ENCODE results near the gene SLC39A11.

Gene SLC39A11

GRCh38 chr17:73018599-73018998 lies 73.9 kb downstream of the SLC39A11 start:
- DNase-seq, result no peak
- Histone ChIP-seq H4K8ac (ENCODE audit: low read depth, low read length) (no peak overlapping the region), H2AFZ (ENCODE audit: insufficient read depth, low read length, poor library complexity) (no peak overlapping the region), H2BK5ac (ENCODE audit: low read depth, low read length, poor library complexity) (no peak overlapping the region), H2BK12ac (ENCODE audit: low read length) (no peak overlapping the region), H3K14ac (ENCODE audit: low read length) (no peak overlapping the region), H3K18ac (ENCODE audit: low read length) (no peak overlapping the region), H3K79me1 (ENCODE audit: low read length) (no peaks in the 10 kb centered on the region), H2AK5ac (ENCODE audit: low read length) (no peak overlapping the region), H3K9ac (ENCODE audit: low read length) (no peak overlapping the region), H3K9me3 (ENCODE audit: insufficient read depth, low read depth, low read length) (peaks cover 3% of the 10 kb centered on the region), H4K91ac (ENCODE audit: low read depth, low read length) (no peak overlapping the region), H3K23ac (ENCODE audit: low read length) (no peak overlapping the region), H4K12ac (ENCODE audit: low read depth, low read length) (no peak overlapping the region), H3K36me3 (ENCODE audit: control insufficient read depth in 1 of 2, insufficient read depth in 2 of 2, low read length in 2 of 2) (no peaks in the 10 kb centered on the region), H3K79me2 (ENCODE audit: control insufficient read depth, insufficient read depth, low read length, poor library complexity) (no peaks in the 10 kb centered on the region), H3K4me3 (ENCODE audit: low read depth, low read length) (no peak overlapping the region), H3K27ac (ENCODE audit: low read depth, low read length) (no peak overlapping the region), H3K27me3 (ENCODE audit: insufficient read depth, low read length) (no peaks in the 10 kb centered on the region), H2BK120ac (ENCODE audit: insufficient read depth, low read length, poor library complexity) (no peak overlapping the region), H3K4me2 (ENCODE audit: low read length) (no peak overlapping the region), H3K4me1 (ENCODE audit: control insufficient read depth in 1 of 2, insufficient read depth in 2 of 2, low read length in 2 of 2) (peaks cover 2 to 3% of the 10 kb centered on the region in 2 experiments), H3K4ac (ENCODE audit: low read depth, low read length) (no peak overlapping the region)

- no peak overlapping the region for H3K18ac ChIP-seq (ENCODE audit: low read length)
- H2BK12ac ChIP-seq (ENCODE audit: low read length), result no peak overlapping the region
- H4K91ac ChIP-seq (ENCODE audit: low read depth, low read length), result no peak overlapping the region
- no peak overlapping the region for H2BK120ac ChIP-seq (ENCODE audit: insufficient read depth, low read length, poor library complexity)
- no peaks in the 10 kb centered on the region for H3K36me3 ChIP-seq (ENCODE audit: control insufficient read depth in 1 of 2, insufficient read depth in 2 of 2, low read length in 2 of 2)
- no peak overlapping the region for H2AK5ac ChIP-seq (ENCODE audit: low read length)
- no peaks in the 10 kb centered on the region for H3K79me2 ChIP-seq (ENCODE audit: control insufficient read depth, insufficient read depth, low read length, poor library complexity)
- H3K4me3 ChIP-seq (ENCODE audit: low read depth, low read length), result no peak overlapping the region
- H3K27ac ChIP-seq (ENCODE audit: low read depth, low read length), result peak overlapping the region; percentile 54
- no peak overlapping the region for H3K9ac ChIP-seq (ENCODE audit: low read length)
- H3K14ac ChIP-seq (ENCODE audit: low read length), result no peak overlapping the region
- no peak overlapping the region for H3K4me2 ChIP-seq (ENCODE audit: low read length)
- H3K79me1 ChIP-seq (ENCODE audit: low read length), result no peaks in the 10 kb centered on the region
- peak; percentile 26 to 86 for DNase-seq
- no peak overlapping the region for H4K12ac ChIP-seq (ENCODE audit: low read depth, low read length)
- no peaks in the 10 kb centered on the region for H3K27me3 ChIP-seq (ENCODE audit: insufficient read depth, low read length)
- no peak overlapping the region for H2BK5ac ChIP-seq (ENCODE audit: low read depth, low read length, poor library complexity)
- no CpG with 5 or more reads among the region's 3 CpGs for WGBS (ENCODE audit: extremely low coverage, insufficient coverage, insufficient read length)
- H4K8ac ChIP-seq (ENCODE audit: low read depth, low read length), result no peak overlapping the region
- no peak overlapping the region for H2AFZ ChIP-seq (ENCODE audit: insufficient read depth, low read length, poor library complexity)
- no peak overlapping the region for H3K4ac ChIP-seq (ENCODE audit: low read depth, low read length)
- peaks cover 2 to 3% of the 10 kb centered on the region in 2 experiments for H3K4me1 ChIP-seq (ENCODE audit: control insufficient read depth in 1 of 2, insufficient read depth in 2 of 2, low read length in 2 of 2)
- H3K9me3 ChIP-seq (ENCODE audit: insufficient read depth, low read depth, low read length), result peaks cover 1% of the 10 kb centered on the region
- H3K23ac ChIP-seq (ENCODE audit: low read length), result no peak overlapping the region
Measured at GRCh38 chr17:73017658-73018057, 74.8 kb downstream of the SLC39A11 start.

DNA sequence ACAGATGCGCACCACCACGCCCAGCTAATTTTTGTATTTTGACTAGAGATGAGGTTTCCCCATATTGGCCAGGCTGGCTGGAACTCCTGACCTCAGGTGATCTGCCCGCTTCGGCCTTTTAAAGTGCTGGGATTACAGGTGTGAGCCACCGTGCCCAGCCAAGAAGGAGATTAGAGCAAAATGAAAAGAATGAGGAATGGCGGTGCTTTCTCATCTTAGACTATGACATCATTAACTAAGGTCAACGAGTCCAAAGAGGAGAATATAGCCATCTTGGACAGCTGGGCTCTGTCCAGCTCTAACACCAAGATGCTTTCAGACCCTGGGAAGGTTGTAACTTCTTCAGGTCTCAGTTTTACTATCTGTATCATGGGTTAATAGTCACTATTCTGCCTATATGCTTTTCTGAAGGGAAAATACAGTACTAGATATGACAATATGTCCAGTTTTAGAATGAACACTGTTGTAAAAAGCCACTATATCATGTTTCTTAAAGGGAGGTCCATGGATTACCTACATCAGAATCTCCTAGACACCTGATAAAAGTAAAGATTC lies 76.7 kb downstream of the SLC39A11 start:
- H3K79me2 ChIP-seq (ENCODE audit: control insufficient read depth, insufficient read depth, low read length, poor library complexity), result no peaks in the 10 kb centered on the region
- H4K8ac ChIP-seq (ENCODE audit: low read depth, low read length), result no peak overlapping the region
- no peak overlapping the region for H3K4me2 ChIP-seq (ENCODE audit: low read length)
- H3K27me3 ChIP-seq (ENCODE audit: insufficient read depth, low read length), result no peaks in the 10 kb centered on the region
- no peak overlapping the region for H2BK12ac ChIP-seq (ENCODE audit: low read length)
- H2BK5ac ChIP-seq (ENCODE audit: low read depth, low read length, poor library complexity), result no peak overlapping the region
- no peak overlapping the region for H3K27ac ChIP-seq (ENCODE audit: low read depth, low read length)
- no peaks in the 10 kb centered on the region for H3K36me3 ChIP-seq (ENCODE audit: control insufficient read depth in 1 of 2, insufficient read depth in 2 of 2, low read length in 2 of 2)
- H2AK5ac ChIP-seq (ENCODE audit: low read length), result no peak overlapping the region
- no peak overlapping the region for H2AFZ ChIP-seq (ENCODE audit: insufficient read depth, low read length, poor library complexity)
- H3K14ac ChIP-seq (ENCODE audit: low read length), result no peak overlapping the region
- H4K91ac ChIP-seq (ENCODE audit: low read depth, low read length), result no peak overlapping the region
- WGBS (ENCODE audit: extremely low coverage, insufficient coverage, insufficient read length), result no CpG with 5 or more reads among the region's 7 CpGs
- no peak overlapping the region for H3K4ac ChIP-seq (ENCODE audit: low read depth, low read length)
- no peaks in the 10 kb centered on the region for H3K79me1 ChIP-seq (ENCODE audit: low read length)
- H3K9ac ChIP-seq (ENCODE audit: low read length), result no peak overlapping the region
- no peak overlapping the region for H3K18ac ChIP-seq (ENCODE audit: low read length)
- no peak overlapping the region for H2BK120ac ChIP-seq (ENCODE audit: insufficient read depth, low read length, poor library complexity)
- peak; percentile 45 to 82 for DNase-seq
- H3K4me3 ChIP-seq (ENCODE audit: low read depth, low read length), result no peak overlapping the region
- peaks cover 2 to 7% of the 10 kb centered on the region in 2 experiments for H3K4me1 ChIP-seq (ENCODE audit: control insufficient read depth in 1 of 2, insufficient read depth in 2 of 2, low read length in 2 of 2)
- H3K23ac ChIP-seq (ENCODE audit: low read length), result no peak overlapping the region
- H3K9me3 ChIP-seq (ENCODE audit: insufficient read depth, low read depth, low read length), result no peaks in the 10 kb centered on the region
- H4K12ac ChIP-seq (ENCODE audit: low read depth, low read length), result no peak overlapping the region

GRCh38 chr17:73013816-73014663 lies 78.4 kb downstream of the SLC39A11 start:
- peaks cover 2 to 7% of the 10 kb centered on the region in 2 experiments for H3K4me1 ChIP-seq (ENCODE audit: control insufficient read depth in 1 of 2, insufficient read depth in 2 of 2, low read length in 2 of 2)
- no peaks in the 10 kb centered on the region for H3K36me3 ChIP-seq (ENCODE audit: control insufficient read depth in 1 of 2, insufficient read depth in 2 of 2, low read length in 2 of 2)
- H4K91ac ChIP-seq (ENCODE audit: low read depth, low read length), result no peak overlapping the region
- H3K4me2 ChIP-seq (ENCODE audit: low read length), result no peak overlapping the region
- no peak overlapping the region for H2BK12ac ChIP-seq (ENCODE audit: low read length)
- H3K9me3 ChIP-seq (ENCODE audit: insufficient read depth, low read depth, low read length), result no peaks in the 10 kb centered on the region
- no peak for DNase-seq
- no peak overlapping the region for H2BK5ac ChIP-seq (ENCODE audit: low read depth, low read length, poor library complexity)
- no peaks in the 10 kb centered on the region for H3K79me2 ChIP-seq (ENCODE audit: control insufficient read depth, insufficient read depth, low read length, poor library complexity)
- H3K4ac ChIP-seq (ENCODE audit: low read depth, low read length), result no peak overlapping the region
- no peak overlapping the region for H4K12ac ChIP-seq (ENCODE audit: low read depth, low read length)
- H2AFZ ChIP-seq (ENCODE audit: insufficient read depth, low read length, poor library complexity), result no peak overlapping the region
- H3K27ac ChIP-seq (ENCODE audit: low read depth, low read length), result no peak overlapping the region
- H2AK5ac ChIP-seq (ENCODE audit: low read length), result no peak overlapping the region
- no CpG with 5 or more reads among the region's 14 CpGs for WGBS (ENCODE audit: extremely low coverage, insufficient coverage, insufficient read length)
- no peaks in the 10 kb centered on the region for H3K79me1 ChIP-seq (ENCODE audit: low read length)
- no peaks in the 10 kb centered on the region for H3K27me3 ChIP-seq (ENCODE audit: insufficient read depth, low read length)
- H2BK120ac ChIP-seq (ENCODE audit: insufficient read depth, low read length, poor library complexity), result no peak overlapping the region
- no peak overlapping the region for H3K4me3 ChIP-seq (ENCODE audit: low read depth, low read length)
- H3K23ac ChIP-seq (ENCODE audit: low read length), result no peak overlapping the region
- no peak overlapping the region for H3K14ac ChIP-seq (ENCODE audit: low read length)
- no peak overlapping the region for H3K9ac ChIP-seq (ENCODE audit: low read length)
- no peak overlapping the region for H3K18ac ChIP-seq (ENCODE audit: low read length)
- no peak overlapping the region for H4K8ac ChIP-seq (ENCODE audit: low read depth, low read length)

Measured in trophoblast cell (in vitro differentiated cells and primary cell).